ENCODE data around the gene KCNMA1.

The KCNMA1 gene

GRCh38 chr10:77125231-77125630 lies 512.4 kb downstream of the KCNMA1 start:
- DNase-seq (ENCODE audit: low read depth): no peak
- H3K4me3 ChIP-seq (ENCODE audit: low read depth, low read length): no peak overlapping the region
- TF ChIP-seq CTCF (IDR thresholded peaks at IDR 0.05; ENCODE audit: insufficient read depth, low read depth, low read length, missing control alignments): no peak

GRCh38 chr10:77123330-77123729 lies 514.3 kb downstream of the KCNMA1 start:
- H3K4me3 ChIP-seq (ENCODE audit: low read depth, low read length): no peak overlapping the region
- no peak for DNase-seq (ENCODE audit: low read depth)
- no peak for TF ChIP-seq CTCF (IDR thresholded peaks at IDR 0.05; ENCODE audit: insufficient read depth, low read depth, low read length, missing control alignments)

GRCh38 chr10:77121829-77122228 lies 515.8 kb downstream of the KCNMA1 start:
- H3K4me3 ChIP-seq (ENCODE audit: low read depth, low read length): no peak overlapping the region
- no peak for DNase-seq (ENCODE audit: low read depth)
- TF ChIP-seq CTCF (IDR thresholded peaks at IDR 0.05; ENCODE audit: insufficient read depth, low read depth, low read length, missing control alignments): no peak

- DNase-seq (ENCODE audit: low read depth): no peak
- TF ChIP-seq CTCF (IDR thresholded peaks at IDR 0.05; ENCODE audit: insufficient read depth, low read depth, low read length, missing control alignments): no peak
- H3K4me3 ChIP-seq (ENCODE audit: low read depth, low read length): no peak overlapping the region
Observed at GRCh38 chr10:77120666-77121376, 516.8 kb downstream of the KCNMA1 start.

GRCh38 chr10:77120012-77120411 lies 517.6 kb downstream of the KCNMA1 start:
- DNase-seq (ENCODE audit: low read depth): no peak
- no peak overlapping the region for H3K4me3 ChIP-seq (ENCODE audit: low read depth, low read length)
- TF ChIP-seq CTCF (IDR thresholded peaks at IDR 0.05; ENCODE audit: insufficient read depth, low read depth, low read length, missing control alignments): no peak

- no peak for TF ChIP-seq CTCF (IDR thresholded peaks at IDR 0.05; ENCODE audit: insufficient read depth, low read depth, low read length, missing control alignments)
- DNase-seq (ENCODE audit: low read depth): no peak
- H3K4me3 ChIP-seq (ENCODE audit: low read depth, low read length): no peak overlapping the region
Observed at GRCh38 chr10:77118603-77119282, 518.9 kb downstream of the KCNMA1 start.

Data from GM12865 (cell line).